Middle frontal gyrus (tissue), 1 donor: ENCODE data around the gene ASTL.

Source experiments
- DNase-seq: peaks from one replicate; pipeline ENCODE4 v3.0.0-alpha.2; 2015; ENCODE audit warnings: low spot score; ENCODE audit errors: extremely low spot score

ASTL gene

GRCh38 chr2:96159084-96159830 lies 21.0 kb upstream of the ASTL start:
- no peak for DNase-seq

- DNase-seq = no peak
Observed at GRCh38 chr2:96158554-96158940, 20.2 kb upstream of the ASTL start.

GRCh38 chr2:96157649-96158553 lies 19.6 kb upstream of the ASTL start:
- no peak for DNase-seq

GRCh38 chr2:96156926-96157648 lies 18.8 kb upstream of the ASTL start:
- no peak for DNase-seq

- no peak for DNase-seq
Observed at GRCh38 chr2:96156011-96156820, 17.9 kb upstream of the ASTL start.

GRCh38 chr2:96154506-96155380 lies 16.4 kb upstream of the ASTL start:
- DNase-seq = no peak

- no peak for DNase-seq
Observed at GRCh38 chr2:96153991-96154431, 15.7 kb upstream of the ASTL start.

- DNase-seq = no peak
Observed at GRCh38 chr2:96153291-96153713, 15.0 kb upstream of the ASTL start.

GRCh38 chr2:96152304-96153161 lies 14.2 kb upstream of the ASTL start:
- DNase-seq = no peak

- no peak for DNase-seq
Observed at GRCh38 chr2:96151595-96152303, 13.4 kb upstream of the ASTL start.

- DNase-seq = no peak
Observed at GRCh38 chr2:96150791-96151594, 12.7 kb upstream of the ASTL start.

- no peak for DNase-seq
Observed at GRCh38 chr2:96150007-96150640, 11.8 kb upstream of the ASTL start.

- peak; percentile 28 for DNase-seq
Observed at GRCh38 chr2:96148410-96149217, 10.3 kb upstream of the ASTL start.

GRCh38 chr2:96147593-96148201 lies 9.4 kb upstream of the ASTL start:
- no peak for DNase-seq

GRCh38 chr2:96146881-96147592 lies 8.7 kb upstream of the ASTL start:
- DNase-seq = no peak
